CD4-positive, alpha-beta T cell (primary cell): ENCODE measurements around the gene HES4. TPM values are rescaled to one million over a fixed set of nuclear protein-coding genes. Genes with fewer than 3 reads are reported as not detected.

Experiments
- ATAC-seq: fragments of 200-7000 bp; cut with Tn5 transposase; one replicate; pipeline ENCODE4 v1.10.0; 2022; ENCODE audit warnings: mild to moderate bottlenecking; ENCODE audit not compliant: poor library complexity
- CTCF ChIA-PET: fragments of 350-600 bp; sonication (Branson Sonifier 250); formaldehyde crosslinking; loops from one replicate; lab custom pipeline; 2021; ENCODE audit warnings: antibody characterized with exemption, inconsistent platforms; lab: Charles Lee
- POLR2A ChIA-PET: fragments of 350-600 bp; sonication (Branson Sonifier 250); formaldehyde crosslinking; loops from one replicate; lab custom pipeline; 2021; ENCODE audit warnings: antibody characterized with exemption, inconsistent platforms; lab: Charles Lee
- DNase-seq, 14 experiments: peaks; one replicate each; pipeline ENCODE4 v3.0.0-alpha.2; 2013 to 2020; ENCODE audit warnings: mixed read lengths in 2 of 14
- H3K27ac ChIP-seq, 2 donors: one replicate each; pipeline versions ENCODE4 v1.5.1 to v1.7.0; 2013; ENCODE audit warnings: low read length in 2 of 2, low read depth in 1 of 2, mild to moderate bottlenecking in 1 of 2
- H3K27me3 ChIP-seq, 2 experiments: 1 replicate in 1 of 2; 2 replicates in 1 of 2; pipeline versions ENCODE4 v1.6.1 to v1.7.0; 2013; ENCODE audit warnings: low read length in 2 of 2, control low read depth in 1 of 2, mild to moderate bottlenecking in 1 of 2, moderate library complexity in 1 of 2; ENCODE audit not compliant: insufficient read depth in 2 of 2, control insufficient read depth in 1 of 2
- H3K36me3 ChIP-seq: one replicate; pipeline ENCODE4 v1.6.1; 2013; ENCODE audit warnings: low read length, control low read depth; ENCODE audit not compliant: insufficient read depth
- H3K4me1 ChIP-seq: one replicate; pipeline ENCODE4 v1.6.1; 2013; ENCODE audit warnings: low read length, control low read depth; ENCODE audit not compliant: insufficient read depth
- H3K4me3 ChIP-seq: one replicate; pipeline ENCODE4 v1.5.1; 2013; ENCODE audit warnings: mild to moderate bottlenecking, low read length, moderate library complexity
- H3K9me3 ChIP-seq, 2 experiments: 1 replicate in 1 of 2; 2 replicates in 1 of 2; pipeline versions ENCODE4 v1.6.1 to v1.7.0; 2013; ENCODE audit warnings: low read length in 2 of 2, mild to moderate bottlenecking in 2 of 2, control low read depth in 1 of 2, moderate library complexity in 1 of 2; ENCODE audit not compliant: control insufficient read depth in 1 of 2, insufficient read depth in 1 of 2
- H3K27ac Mint-ChIP-seq: one replicate; pipeline ENCODE4 v1.8.0; 2020; ENCODE audit warnings: mixed read lengths
- H3K27me3 Mint-ChIP-seq: one replicate; pipeline ENCODE4 v1.8.0; 2021; ENCODE audit warnings: mixed read lengths
- H3K36me3 Mint-ChIP-seq: one replicate; pipeline ENCODE4 v1.8.0; 2021; ENCODE audit warnings: low read depth, mixed read lengths
- H3K4me1 Mint-ChIP-seq: one replicate; pipeline ENCODE4 v1.8.0; 2021; ENCODE audit warnings: low read depth, mixed read lengths
- H3K4me3 Mint-ChIP-seq: one replicate; pipeline ENCODE4 v1.8.0; 2020; ENCODE audit warnings: mild to moderate bottlenecking, mixed read lengths
- H3K9me3 Mint-ChIP-seq: one replicate; pipeline ENCODE4 v1.8.0; 2020; ENCODE audit warnings: mixed read lengths
- CTCF ChIP-seq: fragments of 200-600 bp; IDR thresholded peaks from one replicate; pipeline ENCODE4 v1.8.0; 2022; ENCODE audit warnings: antibody characterized with exemption, mild to moderate bottlenecking
- intact Hi-C, 2 experiments: fragments of 100-400 bp; cut with DNase I in 1 of 2; cut with micrococcal nuclease in 1 of 2; formaldehyde crosslinking; loops; one replicate each; pipeline versions ENCODE4 v1.15.1 to v1.9.0; 2023 to 2025; cut with DNase I, micrococcal nuclease
- total RNA-seq, 174 experiments: library from RNA in 2 of 174; stranded (reverse) in 2 of 174; gene quantifications; one replicate each; pipeline ENCODE4 v1.2.3 and lab custom pipeline; 2021 to 2026

HES4 gene
- total RNA-seq, 2 experiments from 2014 or later = 29.0 to 30.9 TPM

GRCh38 chr1:1004420-1004779, 4.5 kb upstream of the HES4 start:
- ATAC-seq = no peak
- ChIA-PET POLR2A (interaction anchor here (0.7 kb wide), 1 partner anchor 9 kb away, joined by 3 read pairs; the partner anchor contains the start of gene ISG15), CTCF (interaction anchor here (1.1 kb wide), 1 partner anchor 20 kb away, joined by 6 read pairs; no protein-coding TSS in a partner anchor)
- Mint-ChIP-seq H3K36me3 (peaks cover 4% of the 10 kb centered on the region), H3K4me1 (peaks cover 17% of the 10 kb centered on the region), H3K27ac (peak overlapping the region; percentile 52), H3K4me3 (peak overlapping the region; percentile 32), H3K9me3 (no peaks in the 10 kb centered on the region), H3K27me3 (peaks cover 57% of the 10 kb centered on the region)
- no peak for TF ChIP-seq CTCF
- H3K27me3 ChIP-seq = peaks cover 51 to 66% of the 10 kb centered on the region in 2 experiments
- H3K4me3 ChIP-seq = no peak overlapping the region
- DNase-seq = no peak
- H3K9me3 ChIP-seq = peaks cover 0 to 16% of the 10 kb centered on the region in 2 experiments
- intact Hi-C loops = no loop called here
- H3K4me1 ChIP-seq = peaks cover 39% of the 10 kb centered on the region
- no peaks in the 10 kb centered on the region for H3K36me3 ChIP-seq
- H3K27ac ChIP-seq = no peak overlapping the region

DNA sequence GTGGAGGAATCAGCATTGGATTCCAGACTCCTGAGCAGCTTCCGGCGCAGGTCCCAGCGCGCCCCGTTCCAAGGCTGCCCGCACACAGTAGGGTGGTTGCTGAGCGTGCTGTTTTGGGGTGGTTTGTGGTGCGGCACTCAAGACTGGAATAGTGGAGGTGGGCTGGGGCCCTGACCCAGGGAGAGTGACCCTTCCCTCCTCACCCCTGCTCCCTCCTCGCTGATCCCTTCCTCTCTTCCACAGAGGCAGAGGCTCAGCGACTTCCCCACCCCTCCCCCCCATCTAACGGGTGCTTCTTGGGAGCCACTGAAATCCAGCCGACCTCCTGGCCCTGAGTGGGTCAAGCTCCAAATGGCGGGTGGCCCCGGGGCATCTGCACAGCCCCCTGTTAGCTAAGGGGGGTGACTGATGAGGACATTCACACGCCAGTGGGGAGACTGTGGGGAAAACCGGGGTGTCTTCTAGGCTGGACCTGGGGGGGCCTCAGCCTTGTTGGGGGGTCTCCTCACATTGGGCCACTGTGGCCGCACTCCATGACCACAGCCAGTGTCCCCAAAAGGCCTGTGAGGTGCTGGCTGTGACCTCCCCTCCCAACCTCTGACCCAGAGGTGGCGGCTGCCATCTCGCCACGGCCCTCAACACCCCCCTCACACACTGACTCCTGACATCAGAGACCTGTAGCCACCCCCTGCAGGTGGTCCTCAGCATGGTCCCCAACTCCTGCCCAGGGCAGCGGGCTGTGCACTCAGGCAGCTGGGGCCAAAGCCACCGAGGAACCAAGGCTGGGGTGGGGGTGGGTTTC, 3.9 kb upstream of the HES4 start:
- H3K36me3 ChIP-seq = no peaks in the 10 kb centered on the region
- peaks cover 43% of the 10 kb centered on the region for H3K4me1 ChIP-seq
- peaks cover 4% of the 10 kb centered on the region for H3K36me3 Mint-ChIP-seq
- TF ChIP-seq CTCF = no peak
- H3K9me3 Mint-ChIP-seq = no peaks in the 10 kb centered on the region
- peak in 1 of 14 experiments; percentile 27 for DNase-seq
- peaks cover 52 to 67% of the 10 kb centered on the region in 2 experiments for H3K27me3 ChIP-seq
- intact Hi-C loops = no loop called here
- no peak for ATAC-seq
- H3K27me3 Mint-ChIP-seq = peaks cover 53% of the 10 kb centered on the region
- CTCF ChIA-PET = interaction anchor here (1.1 kb wide), 1 partner anchor 19 kb away, joined by 6 read pairs; no protein-coding TSS in a partner anchor
- H3K27ac ChIP-seq = no peak overlapping the region
- POLR2A ChIA-PET = interaction anchor here (0.7 kb wide), 1 partner anchor 10 kb away, joined by 3 read pairs; the partner anchor contains the start of gene ISG15
- peaks cover 0 to 16% of the 10 kb centered on the region in 2 experiments for H3K9me3 ChIP-seq
- H3K4me1 Mint-ChIP-seq = peaks cover 17% of the 10 kb centered on the region
- H3K4me3 ChIP-seq = no peak overlapping the region
- no peak overlapping the region for H3K27ac Mint-ChIP-seq
- H3K4me3 Mint-ChIP-seq = no peak overlapping the region

DNA sequence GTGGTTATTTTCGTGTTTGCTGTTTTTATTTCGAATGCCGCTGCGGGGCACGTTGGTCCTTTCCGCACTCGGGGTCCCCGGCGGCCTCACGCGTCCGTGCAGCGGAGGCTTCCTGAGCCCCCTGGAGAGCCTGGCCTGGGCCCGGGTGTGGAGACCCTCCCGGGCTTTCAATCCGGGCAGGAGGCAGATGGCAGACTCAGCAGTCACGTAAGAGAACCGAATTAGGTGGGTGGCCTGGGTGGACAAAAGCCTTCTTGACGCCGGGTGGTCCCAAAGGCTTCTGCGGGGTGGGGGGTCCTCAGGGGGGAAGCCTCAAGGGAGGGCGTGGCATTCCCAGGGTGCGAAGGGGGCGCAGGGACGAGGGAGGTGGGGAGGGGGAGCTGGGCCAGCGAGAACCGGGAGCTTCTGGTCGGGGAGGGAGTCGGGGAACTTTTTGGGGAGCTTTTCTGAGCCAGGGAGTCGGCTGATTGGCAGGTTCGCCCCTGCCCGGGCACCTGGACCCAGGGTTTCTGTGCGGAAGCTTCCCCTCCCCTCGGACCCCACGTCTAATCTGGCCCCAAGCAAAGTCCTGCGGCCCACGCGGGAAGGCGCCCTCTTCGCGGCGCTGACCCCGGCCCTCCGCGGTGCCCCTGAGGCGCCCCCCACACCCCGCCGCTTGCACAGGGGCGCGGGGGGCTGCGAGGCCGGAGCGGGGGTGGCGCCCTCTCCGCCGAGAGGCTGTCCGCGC, 1.3 kb upstream of the HES4 start:
- Mint-ChIP-seq H3K4me1 (peaks cover 17% of the 10 kb centered on the region), H3K27me3 (peaks cover 54% of the 10 kb centered on the region), H3K27ac (peak overlapping the region; percentile 94), H3K36me3 (peaks cover 4% of the 10 kb centered on the region), H3K4me3 (peak overlapping the region; percentile 87), H3K9me3 (no peaks in the 10 kb centered on the region)
- ChIA-PET POLR2A (interaction anchor here (1.0 to 2.2 kb wide), 3 partner anchors 12 to 31 kb away, joined by 3 to 11 read pairs (median 4); partner anchors contain the start of gene ISG15), CTCF (interaction anchor here (0.8 to 2.2 kb wide), 4 partner anchors 12 to 71 kb away, joined by 3 to 14 read pairs (median 10); partner anchors contain the start of gene ISG15)
- ATAC-seq (no peak), DNase-seq (peak in 1 of 14 experiments; percentile 51)
- Histone ChIP-seq H3K27me3 (peaks cover 65 to 77% of the 10 kb centered on the region in 2 experiments), H3K36me3 (no peaks in the 10 kb centered on the region), H3K4me3 (peak overlapping the region; percentile 37), H3K9me3 (peaks cover 0 to 16% of the 10 kb centered on the region in 2 experiments), H3K27ac (no peak overlapping the region), H3K4me1 (peaks cover 50% of the 10 kb centered on the region)
- intact Hi-C loops = no loop called here
- no peak for TF ChIP-seq CTCF
